H1 (cell line): Measurements from ENCODE around the gene XKR7. TPM values are rescaled to one million over a fixed set of nuclear protein-coding genes. Genes with fewer than 3 reads are reported as not detected.

Experiments used
- CTCF ChIA-PET: fragments of 300-600 bp; sonication (Branson Sonifier 250); formaldehyde crosslinking; loops from one replicate; lab custom pipeline; 2021; ENCODE audit not compliant: partially characterized antibody; lab: Charles Lee
- POLR2A ChIA-PET: fragments of 300-600 bp; sonication (Branson Sonifier 250); formaldehyde crosslinking; loops from one replicate; lab custom pipeline; 2021; ENCODE audit warnings: inconsistent platforms; ENCODE audit not compliant: partially characterized antibody; lab: Charles Lee
- DNase-seq, 2 experiments: peaks; one replicate each; pipeline versions ENCODE4 v3.0.0 to v3.0.0-alpha.2; 2010 to 2022; ENCODE audit warnings: low spot score in 2 of 2, low read depth in 1 of 2, mixed read lengths in 1 of 2
- FAIRE-seq: peaks from 2 replicates; lab custom pipeline; 2011; peaks lifted over from hg19 to GRCh38; lab: Jason Lieb, UNC
- H2AFZ ChIP-seq: 2 replicates; pipeline ENCODE4 v1.8.1; 2012; ENCODE audit warnings: low read length, inconsistent platforms
- H2AK5ac ChIP-seq: 2 replicates; pipeline ENCODE4 v1.6.1; 2013; ENCODE audit warnings: low read depth, low read length
- H2BK120ac ChIP-seq: replicated peaks from 2 replicates; pipeline ENCODE3; 2013; ENCODE audit warnings: low read depth, low read length, inconsistent platforms
- H2BK12ac ChIP-seq: 2 replicates; pipeline ENCODE4 v1.6.1; 2013; ENCODE audit warnings: low read depth, low read length
- H2BK15ac ChIP-seq: 2 replicates; pipeline ENCODE4 v1.6.1; 2013; ENCODE audit warnings: low read length
- H2BK20ac ChIP-seq: 2 replicates; pipeline ENCODE4 v1.6.1; 2013; ENCODE audit warnings: low read length
- H2BK5ac ChIP-seq: 2 replicates; pipeline ENCODE4 v1.6.1; 2013; ENCODE audit warnings: low read depth, low read length
- H3K14ac ChIP-seq: 2 replicates; pipeline ENCODE4 v1.6.1; 2013; ENCODE audit warnings: inconsistent platforms; ENCODE audit not compliant: insufficient read length
- H3K18ac ChIP-seq: 2 replicates; pipeline ENCODE4 v1.6.1; 2013; ENCODE audit warnings: low read length; ENCODE audit errors: extremely low read depth
- H3K23ac ChIP-seq: 2 replicates; pipeline ENCODE4 v1.6.1; 2013; ENCODE audit warnings: inconsistent platforms; ENCODE audit not compliant: insufficient read length
- H3K23me2 ChIP-seq: 2 replicates; pipeline ENCODE4 v1.6.1; 2013; ENCODE audit warnings: low read depth, low read length
- H3K27ac ChIP-seq: 2 replicates; pipeline ENCODE4 v1.6.1; 2011; ENCODE audit warnings: low read depth, low read length, inconsistent platforms
- H3K27me3 ChIP-seq, 4 experiments: replicated peaks in 1 of 4; 1 replicate in 1 of 4; 2 replicates in 3 of 4; pipeline versions ENCODE4 v1.6.1 to v1.8.1; 2011 to 2013; ENCODE audit warnings: low read length in 3 of 4, mild to moderate bottlenecking in 3 of 4, inconsistent platforms in 2 of 4, mixed read lengths in 2 of 4, moderate library complexity in 1 of 4; ENCODE audit not compliant: control insufficient read depth in 3 of 4, insufficient read depth in 3 of 4; ENCODE audit errors: extremely low read depth in 1 of 4
- H3K36me3 ChIP-seq, 4 experiments: 2 replicates each; pipeline versions ENCODE4 v1.6.1 to v1.8.1; 2011 to 2013; ENCODE audit warnings: mild to moderate bottlenecking in 4 of 4, low read length in 3 of 4, moderate library complexity in 2 of 4, control low read depth in 1 of 4, inconsistent platforms in 1 of 4; ENCODE audit not compliant: insufficient read depth in 4 of 4, control insufficient read depth in 2 of 4
- H3K4ac ChIP-seq: replicated peaks from 2 replicates; pipeline ENCODE3; 2013; ENCODE audit warnings: low read length, low read depth, mixed read lengths, inconsistent platforms; ENCODE audit not compliant: insufficient read length
- H3K4me1 ChIP-seq, 4 experiments: replicated peaks in 1 of 4; 1 replicate in 1 of 4; 2 replicates in 3 of 4; pipeline versions ENCODE4 v1.6.1 to v1.8.1; 2011 to 2013; ENCODE audit warnings: low read length in 3 of 4, inconsistent platforms in 2 of 4, mixed read lengths in 1 of 4; ENCODE audit not compliant: insufficient read depth in 4 of 4, control insufficient read depth in 3 of 4
- H3K4me2 ChIP-seq, 2 experiments: 2 replicates each; pipeline versions ENCODE4 v1.6.1 to v1.8.1; 2011 to 2013; ENCODE audit warnings: low read depth in 2 of 2, low read length in 2 of 2, control low read depth in 1 of 2, inconsistent platforms in 1 of 2, mild to moderate bottlenecking in 1 of 2; ENCODE audit not compliant: insufficient read depth in 1 of 2
- H3K4me3 ChIP-seq, 4 experiments: fragments of 200-600, 300-600 bp in 1 of 4; sonication (generic), shearing (Covaris generic), sonication (Bioruptor Twin) in 1 of 4; 2 replicates each; pipeline versions ENCODE4 v1.5.1 to v1.8.1; 2011 to 2016; ENCODE audit warnings: low read length in 4 of 4, low read depth in 3 of 4, control low read depth in 2 of 4, inconsistent platforms in 2 of 4, mild to moderate bottlenecking in 2 of 4, mixed read lengths in 1 of 4, moderate library complexity in 1 of 4; ENCODE audit not compliant: insufficient read depth in 2 of 4; ENCODE audit errors: extremely low read depth in 1 of 4
- H3K56ac ChIP-seq: replicated peaks from 2 replicates; pipeline ENCODE3; 2013; ENCODE audit warnings: low read depth, mild to moderate bottlenecking, mixed read lengths, low read length, inconsistent platforms; ENCODE audit not compliant: insufficient read length
- H3K79me1 ChIP-seq: 2 replicates; pipeline ENCODE4 v1.6.1; 2013; ENCODE audit warnings: low read depth, low read length, control low read depth
- H3K79me2 ChIP-seq, 2 experiments: 2 replicates each; pipeline versions ENCODE4 v1.6.1 to v1.8.1; 2012 to 2013; ENCODE audit warnings: low read length in 2 of 2, mild to moderate bottlenecking in 2 of 2, inconsistent platforms in 1 of 2; ENCODE audit not compliant: insufficient read depth in 2 of 2, control insufficient read depth in 1 of 2
- H3K9ac ChIP-seq, 4 experiments: replicated peaks in 1 of 4; 1 replicate in 1 of 4; 2 replicates in 3 of 4; pipeline versions ENCODE4 v1.6.1 to v1.8.1; 2011 to 2013; ENCODE audit warnings: low read depth in 3 of 4, low read length in 3 of 4, control low read depth in 2 of 4, mild to moderate bottlenecking in 2 of 4, moderate library complexity in 2 of 4, inconsistent platforms in 1 of 4; ENCODE audit errors: extremely low read depth in 1 of 4
- H3K9me3 ChIP-seq, 2 experiments: 2 replicates each; pipeline versions ENCODE4 v1.6.1 to v1.8.1; 2012 to 2013; ENCODE audit warnings: mild to moderate bottlenecking in 2 of 2, moderate library complexity in 2 of 2, control low read depth in 1 of 2, inconsistent platforms in 1 of 2, low read depth in 1 of 2, low read length in 1 of 2, mixed read lengths in 1 of 2; ENCODE audit not compliant: insufficient read depth in 2 of 2
- H4K20me1 ChIP-seq, 2 experiments: replicated peaks in 1 of 2; 2 replicates each; pipeline versions ENCODE3 to v1.8.1; 2011 to 2013; ENCODE audit warnings: inconsistent platforms in 2 of 2, low read length in 2 of 2, mild to moderate bottlenecking in 1 of 2; ENCODE audit not compliant: insufficient read depth in 2 of 2, control insufficient read depth in 1 of 2
- H4K5ac ChIP-seq: 2 replicates; pipeline ENCODE4 v1.6.1; 2013; ENCODE audit warnings: low read length, low read depth, mixed read lengths, inconsistent platforms; ENCODE audit not compliant: insufficient read length
- H4K8ac ChIP-seq: 2 replicates; pipeline ENCODE4 v1.8.0; 2013; ENCODE audit warnings: mild to moderate bottlenecking, moderate library complexity, low read length, inconsistent platforms; ENCODE audit not compliant: insufficient read depth; ENCODE audit errors: extremely low read depth
- H4K91ac ChIP-seq: replicated peaks from 2 replicates; pipeline ENCODE3; 2013; ENCODE audit warnings: low read length, mixed read lengths, inconsistent platforms; ENCODE audit not compliant: insufficient read length
- RNF2 ChIP-seq: fragments of 200-900, 300-1000 bp; sonication (generic); IDR thresholded peaks from 2 replicates; pipeline ENCODE4 v1.7.1; 2016; ENCODE audit warnings: borderline replicate concordance, low read depth, mild to moderate bottlenecking, antibody characterized with exemption, low read length; ENCODE audit not compliant: poor library complexity, severe bottlenecking; ENCODE audit errors: missing control alignments
- SIN3A ChIP-seq, 2 experiments: IDR thresholded peaks in 1 of 2; conservative IDR thresholded peaks in 1 of 2; 2 replicates each; pipeline ENCODE4 v1.6.1; 2011 to 2012; ENCODE audit warnings: low read length in 2 of 2, improper control_type of control experiment in 1 of 2, low read depth in 1 of 2, mild to moderate bottlenecking in 1 of 2
- WGBS, 2 experiments: shearing (Covaris generic) in 1 of 2; methylation state at CpG; one replicate each; pipeline versions ENCODE4 v1.1.6 to v1.1.7; 2013 to 2015; ENCODE audit warnings: low lambda C conversion rate in 2 of 2, mixed read lengths in 2 of 2, inconsistent platforms in 1 of 2, low coverage in 1 of 2, missing lambda C conversion rate in 1 of 2; ENCODE audit not compliant: insufficient replicate concordance in 2 of 2, insufficient coverage in 1 of 2, insufficient read length in 1 of 2; ENCODE audit errors: extremely low coverage in 1 of 2, missing lambda C conversion rate in 1 of 2; 5-methylcytosine and 5-hydroxymethylcytosine counted together
- polyA plus RNA-seq, 7 experiments: library from polyadenylated mRNA; depleted of rRNA in 3 of 7; stranded (reverse) in 5 of 7; unstranded in 2 of 7; fragments of >200 nt in 5 of 7; fragments of 200-250 nt in 2 of 7; gene quantifications; 1 replicate in 5 of 7; 2 replicates in 1 of 7; 4 replicates in 1 of 7; pipeline versions ENCODE4 v1.2.1 to v1.2.3, GENCODE V29; 2011 to 2013; ENCODE audit warnings: missing spikeins in 2 of 7, mixed read lengths in 2 of 7
- total RNA-seq: library from RNA; stranded (reverse); fragmentation: NEBNext Ultra II Directional; extraction: Animal tissue kit (Norgen Biotek cat#: 25700); gene quantifications from 2 replicates; pipeline ENCODE4 v1.2.1, GENCODE V29; 2021
- TF ChIP-seq, protein P1 (sequence below): IDR thresholded peaks from 2 replicates; pipeline ENCODE4 v1.6.1; 2012; ENCODE audit warnings: inconsistent platforms

XKR7 gene
- total and polyA plus RNA-seq, 2 of the 8 experiments (the other 6 are each of a cell fraction or from before 2014, with no cell fraction given): 1.8 to 2.4 TPM

DNA sequence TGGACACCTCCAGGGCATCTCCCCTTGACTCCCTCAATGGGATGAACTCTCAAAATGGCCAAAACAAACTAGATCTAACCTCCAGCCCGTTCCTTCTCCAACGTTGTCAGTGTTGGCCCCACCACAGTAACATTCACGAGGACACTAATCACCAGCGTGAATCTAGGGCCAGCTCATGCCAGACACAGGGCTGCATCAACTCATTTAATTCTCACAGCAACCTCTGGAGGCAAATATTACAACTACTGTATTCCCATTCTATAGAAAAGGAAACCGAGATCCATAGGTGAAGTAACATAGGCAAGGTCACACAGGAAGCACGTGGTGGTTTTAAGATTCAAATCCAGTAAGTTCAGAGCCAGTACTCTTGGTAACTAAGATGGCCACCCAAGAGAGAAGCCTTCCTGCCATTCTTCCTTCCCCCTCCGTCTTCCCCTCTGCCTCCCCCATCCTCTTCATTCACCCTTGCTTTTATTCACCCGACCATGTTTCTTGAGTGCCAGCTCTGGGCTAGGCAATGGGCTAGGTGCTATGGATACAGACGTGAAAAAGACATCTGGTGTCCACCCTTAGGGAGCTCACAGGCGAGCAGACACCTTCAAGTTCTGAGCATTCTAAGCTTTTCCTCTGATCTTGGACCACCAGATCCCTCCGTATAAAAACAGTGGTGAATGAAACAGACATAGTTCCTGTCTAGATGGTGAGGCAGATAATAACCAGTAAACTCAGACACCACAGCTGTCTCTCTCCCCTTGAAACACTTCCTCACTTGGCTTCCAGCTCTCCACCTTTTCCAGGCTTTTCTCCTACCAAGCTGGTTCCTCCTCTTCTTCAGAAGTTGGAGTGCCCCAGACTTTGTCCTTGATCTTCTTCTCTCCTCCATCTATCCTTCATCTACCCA lies 51.9 kb downstream of the XKR7 start:
- no peak overlapping the region for H3K4ac ChIP-seq
- H4K91ac ChIP-seq: no peak overlapping the region
- peak overlapping the region; percentile 53 to 77 (median 62); a peak in 7 of 8 replicates for H3K4me3 ChIP-seq
- ChIA-PET CTCF (interaction anchor here (0.6 to 5.9 kb wide), 17 partner anchors 12 to 196 kb away, joined by 3 to 85 read pairs (median 4); partner anchors contain the start of gene PDRG1), POLR2A (interaction anchor here (0.9 to 1.8 kb wide), 7 partner anchors 9 to 90 kb away, joined by 3 to 8 read pairs (median 3); partner anchors contain the start of genes PDRG1 and TM9SF4)
- H3K9me3 ChIP-seq: no peaks in the 10 kb centered on the region; a peak in 1 of 4 replicates
- no peaks in the 10 kb centered on the region for H3K36me3 ChIP-seq
- H2BK20ac ChIP-seq: no peak overlapping the region
- no peak overlapping the region for H2AK5ac ChIP-seq
- peaks cover 0 to 8% (median under 1%) of the 10 kb centered on the region in 4 experiments; a peak in 4 of 7 replicates for H3K27me3 ChIP-seq
- H2BK15ac ChIP-seq: no peak overlapping the region
- H3K79me1 ChIP-seq: no peaks in the 10 kb centered on the region
- H3K4me1 ChIP-seq: peaks cover 2 to 14% (median 7%) of the 10 kb centered on the region in 4 experiments; a peak in 6 of 7 replicates
- H3K23ac ChIP-seq: no peak overlapping the region
- H3K9ac ChIP-seq: peak overlapping the region in 1 of 4 experiments; percentile 48; a peak in 2 of 7 replicates
- no peaks in the 10 kb centered on the region for H3K79me2 ChIP-seq
- FAIRE-seq: no peak
- peak overlapping the region; percentile 85 for H3K18ac ChIP-seq
- no peak for DNase-seq
- H2BK12ac ChIP-seq: no peak overlapping the region
- 0 out of 2 replicates have a peak overlapping the region, but pooled peaks have one; percentile 29 for H2AFZ ChIP-seq
- H3K14ac ChIP-seq: no peak overlapping the region
- H4K20me1 ChIP-seq: no peaks in the 10 kb centered on the region
- H3K27ac ChIP-seq: no peak overlapping the region
- H2BK5ac ChIP-seq: no peak overlapping the region
- peak overlapping the region; percentile 82 to 100 for H3K4me2 ChIP-seq
- H4K5ac ChIP-seq: no peak overlapping the region
- H3K23me2 ChIP-seq: peaks cover 8% of the 10 kb centered on the region
- H3K56ac ChIP-seq: no peak overlapping the region
- no peak overlapping the region for H2BK120ac ChIP-seq
- no peak overlapping the region for H4K8ac ChIP-seq
- 74% methylated on average over 11 of the region's 11 CpGs; no CpG with 5 or more reads in 1 of the 2 experiments for WGBS, 2 experiments
- TF ChIP-seq RNF2: no peak
- TF ChIP-seq, protein P1, sequence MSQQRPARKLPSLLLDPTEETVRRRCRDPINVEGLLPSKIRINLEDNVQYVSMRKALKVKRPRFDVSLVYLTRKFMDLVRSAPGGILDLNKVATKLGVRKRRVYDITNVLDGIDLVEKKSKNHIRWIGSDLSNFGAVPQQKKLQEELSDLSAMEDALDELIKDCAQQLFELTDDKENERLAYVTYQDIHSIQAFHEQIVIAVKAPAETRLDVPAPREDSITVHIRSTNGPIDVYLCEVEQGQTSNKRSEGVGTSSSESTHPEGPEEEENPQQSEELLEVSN: no peak
- TF ChIP-seq SIN3A (conservative IDR thresholded peaks at IDR 0.05 in 1 of 2, IDR thresholded peaks at IDR 0.05 in 1 of 2; ENCODE audit: low read depth in 1 of 2, low read length in 2 of 2): peak in 1 of 2 experiments; percentile 10; a peak in 1 of 4 replicates
- TF ChIP-seq, all 59 proteins: peak for 1
